Astrocyte (in vitro differentiated cells and primary cell): ENCODE results near the gene WFDC10A. TPM values are rescaled to one million over a fixed set of nuclear protein-coding genes. Genes with fewer than 3 reads are reported as not detected.

Source experiments
- DNase-seq: peaks from one replicate; pipeline ENCODE4 v3.0.0-alpha.2; 2010; ENCODE audit warnings: low read depth
- FAIRE-seq: peaks from 2 replicates; lab custom pipeline; 2011; peaks lifted over from hg19 to GRCh38; lab: Jason Lieb, UNC
- H2AFZ ChIP-seq: 2 replicates; pipeline ENCODE4 v1.6.0; 2012; ENCODE audit warnings: low read depth, low read length, inconsistent platforms
- H3K27ac ChIP-seq: 2 replicates; pipeline ENCODE4 v1.5.1; 2011; ENCODE audit warnings: low read depth, low read length, inconsistent platforms
- H3K27me3 ChIP-seq: 2 replicates; pipeline ENCODE4 v1.6.0; 2011; ENCODE audit warnings: low read length, inconsistent platforms; ENCODE audit not compliant: insufficient read depth
- H3K36me3 ChIP-seq: 2 replicates; pipeline ENCODE4 v1.5.1; 2011; ENCODE audit warnings: low read length, inconsistent platforms; ENCODE audit not compliant: insufficient read depth
- H3K4me1 ChIP-seq: 2 replicates; pipeline ENCODE4 v1.5.1; 2011; ENCODE audit warnings: low read length, inconsistent platforms; ENCODE audit not compliant: insufficient read depth
- H3K4me2 ChIP-seq: 2 replicates; pipeline ENCODE4 v1.6.0; 2012; ENCODE audit warnings: low read length, inconsistent platforms
- H3K4me3 ChIP-seq: 2 replicates; pipeline ENCODE4 v1.5.1; 2011; ENCODE audit warnings: low read depth, mild to moderate bottlenecking, low read length, inconsistent platforms; ENCODE audit not compliant: insufficient read depth
- H3K79me2 ChIP-seq: 2 replicates; pipeline ENCODE4 v1.6.0; 2012; ENCODE audit warnings: mild to moderate bottlenecking, low read length, inconsistent platforms; ENCODE audit not compliant: insufficient read depth
- H3K9ac ChIP-seq: 2 replicates; pipeline ENCODE4 v1.6.0; 2012; ENCODE audit warnings: mild to moderate bottlenecking, low read length, inconsistent platforms
- H3K9me3 ChIP-seq: 2 replicates; pipeline ENCODE4 v1.5.1; 2012; ENCODE audit warnings: low read depth, mild to moderate bottlenecking, low read length, inconsistent platforms; ENCODE audit not compliant: insufficient read depth
- H4K20me1 ChIP-seq: 2 replicates; pipeline ENCODE4 v1.6.0; 2012; ENCODE audit warnings: low read length, inconsistent platforms; ENCODE audit not compliant: insufficient read depth
- H3K27ac Mint-ChIP-seq: one replicate; pipeline ENCODE4 v1.8.0; 2021; ENCODE audit warnings: mild to moderate bottlenecking, mixed read lengths; ENCODE audit not compliant: unreplicated experiment
- H3K27me3 Mint-ChIP-seq: one replicate; pipeline ENCODE4 v1.8.0; 2021; ENCODE audit warnings: low read depth, mixed read lengths; ENCODE audit not compliant: unreplicated experiment
- H3K36me3 Mint-ChIP-seq: one replicate; pipeline ENCODE4 v1.8.0; 2021; ENCODE audit warnings: low read depth, mixed read lengths; ENCODE audit not compliant: unreplicated experiment
- H3K4me1 Mint-ChIP-seq: one replicate; pipeline ENCODE4 v1.8.0; 2021; ENCODE audit warnings: low read depth, mixed read lengths; ENCODE audit not compliant: unreplicated experiment
- H3K4me3 Mint-ChIP-seq: one replicate; pipeline ENCODE4 v1.8.0; 2021; ENCODE audit warnings: mild to moderate bottlenecking, moderate library complexity, mixed read lengths; ENCODE audit not compliant: unreplicated experiment
- H3K9me3 Mint-ChIP-seq: one replicate; pipeline ENCODE4 v1.8.0; 2021; ENCODE audit warnings: mild to moderate bottlenecking, mixed read lengths; ENCODE audit not compliant: unreplicated experiment
- CTCF ChIP-seq: IDR thresholded peaks from 2 replicates; pipeline ENCODE4 v1.5.1; 2011; ENCODE audit warnings: low read depth, mild to moderate bottlenecking, inconsistent platforms, low read length, moderate library complexity; ENCODE audit not compliant: insufficient read depth
- EZH2 ChIP-seq: IDR thresholded peaks from 2 replicates; pipeline ENCODE4 v1.6.1; 2012; ENCODE audit warnings: mild to moderate bottlenecking, low read length, inconsistent platforms; ENCODE audit not compliant: insufficient read depth
- total RNA-seq: library from RNA; stranded (reverse); gene quantifications from 2 replicates; pipeline ENCODE4 v1.2.1, GENCODE V29; 2021

Gene WFDC10A
- total RNA-seq, 1 donor from 2014 or later: not detected

- no peak within 1 kb of the TSS for H2AFZ ChIP-seq
- TF ChIP-seq EZH2 (no peak), CTCF (no peak)
- no peak within 1 kb of the TSS for H3K4me3 Mint-ChIP-seq
- H3K9me3 Mint-ChIP-seq: peaks cover 14% of the 10 kb centered on the region
- no peaks in the 10 kb centered on the region for H3K27me3 Mint-ChIP-seq
- H3K4me3 ChIP-seq: no peak within 1 kb of the TSS
- DNase-seq (no peak), FAIRE-seq (no peak)
- H3K36me3 ChIP-seq: no peaks in the 10 kb centered on the region
- H3K9ac ChIP-seq: no peak within 1 kb of the TSS
- no peak within 1 kb of the TSS for H3K4me2 ChIP-seq
- H3K4me1 ChIP-seq: no peaks in the 10 kb centered on the region
- H3K4me1 Mint-ChIP-seq: no peaks in the 10 kb centered on the region
- H4K20me1 ChIP-seq: no peaks in the 10 kb centered on the region
- no peaks in the 10 kb centered on the region for H3K36me3 Mint-ChIP-seq
- H3K27ac Mint-ChIP-seq: no peak within 1 kb of the TSS
- no peaks in the 10 kb centered on the region for H3K79me2 ChIP-seq
- H3K27ac ChIP-seq: no peak within 1 kb of the TSS
- no peaks in the 10 kb centered on the region for H3K9me3 ChIP-seq
- H3K27me3 ChIP-seq: no peaks in the 10 kb centered on the region
Observed at GRCh38 chr20:45670139-45670538, 40.6 kb downstream of the WFDC10A start, which contains the start of gene WFDC11. Gene WFDC11 (minus strand): TSS chr20:45670239. CDS start chr20:45650600, 19,639 bp downstream.

GRCh38 chr20:45672765-45673164, 43.2 kb downstream of the WFDC10A start:
- H3K4me3 Mint-ChIP-seq: no peak overlapping the region
- H3K4me3 ChIP-seq: no peak overlapping the region
- H3K27ac Mint-ChIP-seq: no peak overlapping the region
- TF ChIP-seq CTCF: no peak
- no peaks in the 10 kb centered on the region for H4K20me1 ChIP-seq
- no peaks in the 10 kb centered on the region for H3K79me2 ChIP-seq
- H3K4me1 ChIP-seq: no peaks in the 10 kb centered on the region
- peaks cover 9% of the 10 kb centered on the region for H3K9me3 Mint-ChIP-seq
- H3K27me3 ChIP-seq: no peaks in the 10 kb centered on the region
- H2AFZ ChIP-seq: no peak overlapping the region
- DNase-seq (no peak), FAIRE-seq (no peak)
- no peak overlapping the region for H3K4me2 ChIP-seq
- no peaks in the 10 kb centered on the region for H3K27me3 Mint-ChIP-seq
- H3K36me3 Mint-ChIP-seq: no peaks in the 10 kb centered on the region
- H3K9ac ChIP-seq: no peak overlapping the region
- no peaks in the 10 kb centered on the region for H3K4me1 Mint-ChIP-seq
- no peaks in the 10 kb centered on the region for H3K9me3 ChIP-seq
- no peak overlapping the region for H3K27ac ChIP-seq
- no peaks in the 10 kb centered on the region for H3K36me3 ChIP-seq

- Histone ChIP-seq H3K9me3 (peaks cover 5% of the 10 kb centered on the region), H3K27ac (no peak overlapping the region), H3K4me2 (no peak overlapping the region), H3K36me3 (no peaks in the 10 kb centered on the region), H2AFZ (no peak overlapping the region), H3K4me1 (no peaks in the 10 kb centered on the region), H3K27me3 (no peaks in the 10 kb centered on the region), H3K4me3 (no peak overlapping the region), H3K9ac (no peak overlapping the region), H3K79me2 (no peaks in the 10 kb centered on the region), H4K20me1 (no peaks in the 10 kb centered on the region)
- Mint-ChIP-seq H3K9me3 (peaks cover 10% of the 10 kb centered on the region), H3K36me3 (no peaks in the 10 kb centered on the region), H3K27ac (no peak overlapping the region), H3K4me3 (no peak overlapping the region), H3K4me1 (no peaks in the 10 kb centered on the region), H3K27me3 (peaks cover 11% of the 10 kb centered on the region)
- DNase-seq (no peak), FAIRE-seq (no peak)
- TF ChIP-seq CTCF: no peak
- no peak for TF ChIP-seq EZH2
Observed at GRCh38 chr20:45679650-45680049, 50.1 kb downstream of the WFDC10A start.

Other genes starting within 250 kb of the WFDC10A start
- gene DBNDD2, start 221.4 kb upstream of the WFDC10A start, total RNA-seq: 10.7 and 11.3 TPM in 2 replicates
- gene PIGT, start 213.6 kb upstream of the WFDC10A start, total RNA-seq: 83.7 and 91.4 TPM in 2 replicates
- 2.4 and 4.1 TPM in 2 replicates for gene WFDC2, start 160.0 kb upstream of the WFDC10A start, total RNA-seq
- not detected in 2 replicates for gene SPINT3, start 114.1 kb upstream of the WFDC10A start, total RNA-seq
- not detected in 2 replicates for gene WFDC6, start 90.3 kb upstream of the WFDC10A start, total RNA-seq
- not detected in 2 replicates for gene EPPIN, start 82.3 kb upstream of the WFDC10A start, total RNA-seq
- not detected in 2 replicates for gene WFDC8, start 50.5 kb upstream of the WFDC10A start, total RNA-seq
- gene WFDC9, start 1.5 kb downstream of the WFDC10A start, total RNA-seq: not detected in 2 replicates
- gene WFDC11, start 40.5 kb downstream of the WFDC10A start, total RNA-seq: not detected in 2 replicates
- not detected in 2 replicates for gene WFDC13, start 72.3 kb downstream of the WFDC10A start, total RNA-seq
- not detected in 2 replicates for gene WFDC10B, start 75.3 kb downstream of the WFDC10A start, total RNA-seq
- not detected in 2 replicates for gene SPINT4, start 92.6 kb downstream of the WFDC10A start, total RNA-seq
- 2.0 and 2.2 TPM in 2 replicates for gene WFDC3, start 162.1 kb downstream of the WFDC10A start, total RNA-seq
- gene DNTTIP1, start 162.2 kb downstream of the WFDC10A start, total RNA-seq: 28.1 and 28.7 TPM in 2 replicates
- 6.2 and 12.3 TPM in 2 replicates for gene UBE2C, start 182.9 kb downstream of the WFDC10A start, total RNA-seq
- not detected in 2 replicates for gene TNNC2, start 197.6 kb downstream of the WFDC10A start, total RNA-seq
- gene SNX21, start 204.1 kb downstream of the WFDC10A start, total RNA-seq: 13.3 and 14.2 TPM in 2 replicates
- gene ACOT8, start 227.7 kb downstream of the WFDC10A start, total RNA-seq: 22.0 and 22.6 TPM in 2 replicates
- gene ZSWIM3, start 227.9 kb downstream of the WFDC10A start, total RNA-seq: 4.4 and 4.7 TPM in 2 replicates